ENCODE data around the gene MAL.

The MAL gene

GRCh38 chr2:95024960-95025405 lies 525 bp upstream of the MAL start:
- peak overlapping the region; percentile 31 for H3K4me3 ChIP-seq (ENCODE audit: extremely low read depth, insufficient read depth, low read length, poor library complexity, severe bottlenecking)
- no peak overlapping the region for H3K27ac ChIP-seq (ENCODE audit: low read depth, low read length, severe bottlenecking)
- H3K4me1 ChIP-seq (ENCODE audit: control insufficient read depth, insufficient read depth, low read length, poor library complexity, severe bottlenecking): peaks cover 10% of the 10 kb centered on the region
- H3K9me3 ChIP-seq (ENCODE audit: control insufficient read depth, low read length): no peaks in the 10 kb centered on the region
- WGBS, 2 experiments (ENCODE audit: insufficient coverage in 2 of 2): 3 to 6% methylated on average over 20 to 28 of the region's 30 CpGs
- no peaks in the 10 kb centered on the region for H3K36me3 ChIP-seq (ENCODE audit: control insufficient read depth, insufficient read depth, low read length)

GRCh38 chr2:95026471-95027368 lies 1.2 kb downstream of the MAL start:
- Histone ChIP-seq H3K36me3 (ENCODE audit: control insufficient read depth, insufficient read depth, low read length) (no peaks in the 10 kb centered on the region), H3K4me1 (ENCODE audit: control insufficient read depth, insufficient read depth, low read length, poor library complexity, severe bottlenecking) (peaks cover 22% of the 10 kb centered on the region), H3K27ac (ENCODE audit: low read depth, low read length, severe bottlenecking) (no peak overlapping the region), H3K4me3 (ENCODE audit: extremely low read depth, insufficient read depth, low read length, poor library complexity, severe bottlenecking) (no peak overlapping the region), H3K9me3 (ENCODE audit: control insufficient read depth, low read length) (no peaks in the 10 kb centered on the region)
- WGBS, 2 experiments (ENCODE audit: insufficient coverage in 2 of 2): 7% methylated on average over 16 to 27 of the region's 47 CpGs

GRCh38 chr2:95027369-95027720 lies 1.8 kb downstream of the MAL start:
- H3K4me1 ChIP-seq (ENCODE audit: control insufficient read depth, insufficient read depth, low read length, poor library complexity, severe bottlenecking): peaks cover 22% of the 10 kb centered on the region
- H3K36me3 ChIP-seq (ENCODE audit: control insufficient read depth, insufficient read depth, low read length): no peaks in the 10 kb centered on the region
- no peaks in the 10 kb centered on the region for H3K9me3 ChIP-seq (ENCODE audit: control insufficient read depth, low read length)
- H3K27ac ChIP-seq (ENCODE audit: low read depth, low read length, severe bottlenecking): no peak overlapping the region
- no peak overlapping the region for H3K4me3 ChIP-seq (ENCODE audit: extremely low read depth, insufficient read depth, low read length, poor library complexity, severe bottlenecking)
- 0 to 8% methylated on average over 3 to 5 of the region's 9 CpGs for WGBS, 2 experiments (ENCODE audit: insufficient coverage in 2 of 2)

- Histone ChIP-seq H3K4me1 (ENCODE audit: control insufficient read depth, insufficient read depth, low read length, poor library complexity, severe bottlenecking) (peaks cover 22% of the 10 kb centered on the region), H3K27ac (ENCODE audit: low read depth, low read length, severe bottlenecking) (no peak overlapping the region)
- 92 to 100% methylated on average over 3 to 4 of the region's 4 CpGs for WGBS, 2 experiments (ENCODE audit: insufficient coverage in 2 of 2)
Measured at GRCh38 chr2:95029898-95030341, 4.4 kb downstream of the MAL start.

GRCh38 chr2:95030496-95030895 lies 5.0 kb downstream of the MAL start:
- WGBS, 2 experiments (ENCODE audit: insufficient coverage in 2 of 2): 22 to 35% methylated on average over 3 of the region's 5 CpGs
- H3K4me1 ChIP-seq (ENCODE audit: control insufficient read depth, insufficient read depth, low read length, poor library complexity, severe bottlenecking): peaks cover 22% of the 10 kb centered on the region
- H3K27ac ChIP-seq (ENCODE audit: low read depth, low read length, severe bottlenecking): no peak overlapping the region

More at GRCh38 chr2:95029898-95030341, 4.4 kb downstream of the MAL start:
- H3K4me3 ChIP-seq (ENCODE audit: extremely low read depth, insufficient read depth, low read length, poor library complexity, severe bottlenecking): no peak overlapping the region
- no peaks in the 10 kb centered on the region for H3K36me3 ChIP-seq (ENCODE audit: control insufficient read depth, insufficient read depth, low read length)
- no peaks in the 10 kb centered on the region for H3K9me3 ChIP-seq (ENCODE audit: control insufficient read depth, low read length)

DNA sequence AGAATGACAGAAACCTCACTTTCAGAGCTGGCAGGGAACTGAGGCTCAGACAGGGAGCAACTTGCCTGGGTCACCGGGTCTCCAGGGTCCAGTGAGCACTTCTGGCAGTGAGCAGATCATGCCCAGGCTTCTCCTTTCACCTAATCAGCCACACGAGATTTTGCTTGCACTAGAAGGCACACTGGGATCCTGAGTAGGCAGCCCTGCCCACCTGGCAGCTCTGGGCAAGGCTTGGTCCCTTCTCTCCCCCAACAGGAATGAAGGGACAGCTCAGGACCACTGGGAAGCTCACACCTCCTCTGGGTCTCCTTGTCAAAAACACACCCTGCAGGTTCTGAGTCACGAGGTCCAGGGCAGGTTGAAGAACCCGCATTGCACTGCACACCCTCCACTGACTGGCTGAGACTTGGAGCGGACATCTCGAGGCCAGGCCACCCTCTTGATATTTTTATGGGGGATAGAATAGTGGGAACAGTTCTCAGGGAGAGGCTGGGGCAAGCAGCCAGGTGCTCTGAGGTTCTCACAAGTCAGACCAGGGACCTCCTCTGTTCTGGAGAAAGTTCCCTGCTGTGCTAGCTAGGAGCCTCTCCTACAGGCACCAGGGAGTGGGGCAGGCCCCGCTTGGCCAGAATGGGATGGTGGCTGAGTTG lies 5.7 kb downstream of the MAL start:
- Histone ChIP-seq H3K4me3 (ENCODE audit: extremely low read depth, insufficient read depth, low read length, poor library complexity, severe bottlenecking) (no peak overlapping the region), H3K4me1 (ENCODE audit: control insufficient read depth, insufficient read depth, low read length, poor library complexity, severe bottlenecking) (peaks cover 22% of the 10 kb centered on the region), H3K9me3 (ENCODE audit: control insufficient read depth, low read length) (no peaks in the 10 kb centered on the region), H3K27ac (ENCODE audit: low read depth, low read length, severe bottlenecking) (no peak overlapping the region), H3K36me3 (ENCODE audit: control insufficient read depth, insufficient read depth, low read length) (no peaks in the 10 kb centered on the region)
- 79 to 85% methylated on average over 4 to 6 of the region's 7 CpGs for WGBS, 2 experiments (ENCODE audit: insufficient coverage in 2 of 2)

More at GRCh38 chr2:95030496-95030895, 5.0 kb downstream of the MAL start:
- no peak overlapping the region for H3K4me3 ChIP-seq (ENCODE audit: extremely low read depth, insufficient read depth, low read length, poor library complexity, severe bottlenecking)
- H3K9me3 ChIP-seq (ENCODE audit: control insufficient read depth, low read length): no peaks in the 10 kb centered on the region
- no peaks in the 10 kb centered on the region for H3K36me3 ChIP-seq (ENCODE audit: control insufficient read depth, insufficient read depth, low read length)

DNA sequence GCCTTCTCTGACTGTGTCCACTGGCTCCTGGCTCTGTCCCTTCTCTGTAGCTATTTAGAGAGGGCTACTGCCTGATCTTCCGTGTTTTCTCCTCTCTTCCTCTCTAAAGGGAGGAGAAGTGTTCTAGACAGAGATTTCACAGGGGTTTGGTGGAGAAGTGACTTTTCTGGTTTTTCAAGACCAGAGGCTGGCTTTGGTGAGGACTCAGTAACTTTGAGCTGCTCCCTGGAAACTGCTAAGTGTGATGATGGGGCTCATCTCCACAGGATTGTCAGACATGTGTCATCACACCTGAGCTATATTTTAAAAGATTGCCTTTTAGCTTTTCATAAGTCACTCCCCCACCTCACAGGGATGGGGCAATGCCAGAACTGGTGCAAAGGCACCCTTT lies 6.2 kb downstream of the MAL start:
- Histone ChIP-seq H3K4me1 (ENCODE audit: control insufficient read depth, insufficient read depth, low read length, poor library complexity, severe bottlenecking) (peaks cover 20% of the 10 kb centered on the region), H3K27ac (ENCODE audit: low read depth, low read length, severe bottlenecking) (no peak overlapping the region), H3K4me3 (ENCODE audit: extremely low read depth, insufficient read depth, low read length, poor library complexity, severe bottlenecking) (no peak overlapping the region), H3K9me3 (ENCODE audit: control insufficient read depth, low read length) (no peaks in the 10 kb centered on the region), H3K36me3 (ENCODE audit: control insufficient read depth, insufficient read depth, low read length) (no peaks in the 10 kb centered on the region)
- 80% methylated on average over 1 of the region's 1 CpG; no CpG with 5 or more reads in 1 of the 2 experiments for WGBS, 2 experiments (ENCODE audit: insufficient coverage in 2 of 2)

GRCh38 chr2:95032341-95032740 lies 6.8 kb downstream of the MAL start:
- 82 to 86% methylated on average over 2 to 3 of the region's 3 CpGs for whole genome bisulfite sequencing, 2 experiments (ENCODE audit: insufficient coverage in 2 of 2)
- no peaks in the 10 kb centered on the region for H3K9me3 ChIP-seq (ENCODE audit: control insufficient read depth, low read length)
- H3K27ac ChIP-seq (ENCODE audit: low read depth, low read length, severe bottlenecking): no peak overlapping the region
- H3K4me3 ChIP-seq (ENCODE audit: extremely low read depth, insufficient read depth, low read length, poor library complexity, severe bottlenecking): no peak overlapping the region
- H3K4me1 ChIP-seq (ENCODE audit: control insufficient read depth, insufficient read depth, low read length, poor library complexity, severe bottlenecking): peaks cover 14% of the 10 kb centered on the region
- H3K36me3 ChIP-seq (ENCODE audit: control insufficient read depth, insufficient read depth, low read length): no peaks in the 10 kb centered on the region

DNA sequence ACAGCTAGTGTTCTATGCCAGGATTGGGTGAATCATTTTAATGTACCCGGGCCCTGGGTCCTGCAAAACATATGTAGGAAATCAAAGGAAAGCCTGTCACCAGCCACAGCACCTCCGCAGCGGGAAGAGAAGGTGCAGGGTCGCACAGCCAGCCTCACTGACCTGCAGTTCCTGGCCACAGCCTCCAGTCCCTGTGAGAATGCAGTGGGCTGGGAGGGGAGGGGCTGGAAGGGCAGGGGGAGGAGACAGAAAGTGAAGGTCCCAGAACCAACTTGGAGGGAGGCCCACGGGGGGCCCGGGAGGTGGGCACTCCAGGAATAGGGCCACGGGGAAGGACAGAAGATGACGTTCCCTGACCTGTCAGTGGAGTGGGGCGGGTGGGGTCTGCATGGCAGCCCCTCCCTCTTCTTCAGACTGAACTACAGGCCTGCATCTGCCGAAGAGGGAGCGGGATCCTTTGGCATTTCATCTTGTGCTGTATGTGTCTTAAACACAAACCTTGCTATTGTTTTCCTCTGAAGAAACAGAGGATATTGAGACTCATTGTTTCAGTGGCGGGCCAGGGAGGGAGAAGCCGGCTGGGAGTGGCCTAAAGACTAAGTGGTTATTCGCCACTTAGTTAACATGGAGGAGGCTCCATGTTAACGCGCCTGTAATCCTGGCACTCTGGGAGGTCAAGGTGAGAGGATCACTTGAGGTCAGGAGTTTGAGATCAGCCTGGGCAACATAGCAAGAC lies 7.5 kb downstream of the MAL start:
- Histone ChIP-seq H3K4me3 (ENCODE audit: extremely low read depth, insufficient read depth, low read length, poor library complexity, severe bottlenecking) (no peak overlapping the region), H3K36me3 (ENCODE audit: control insufficient read depth, insufficient read depth, low read length) (no peaks in the 10 kb centered on the region), H3K27ac (ENCODE audit: low read depth, low read length, severe bottlenecking) (no peak overlapping the region), H3K4me1 (ENCODE audit: control insufficient read depth, insufficient read depth, low read length, poor library complexity, severe bottlenecking) (peaks cover 14% of the 10 kb centered on the region), H3K9me3 (ENCODE audit: control insufficient read depth, low read length) (no peaks in the 10 kb centered on the region)
- 68 to 74% methylated on average over 8 to 11 of the region's 16 CpGs for WGBS, 2 experiments (ENCODE audit: insufficient coverage in 2 of 2)

- H3K4me1 ChIP-seq (ENCODE audit: control insufficient read depth, insufficient read depth, low read length, poor library complexity, severe bottlenecking): peaks cover 14% of the 10 kb centered on the region
- 92 to 97% methylated on average over 3 to 4 of the region's 4 CpGs for WGBS, 2 experiments (ENCODE audit: insufficient coverage in 2 of 2)
- H3K27ac ChIP-seq (ENCODE audit: low read depth, low read length, severe bottlenecking): no peak overlapping the region
Measured at GRCh38 chr2:95034221-95034620, 8.7 kb downstream of the MAL start.

More at GRCh38 chr2:95034221-95034620, 8.7 kb downstream of the MAL start:
- no peaks in the 10 kb centered on the region for H3K36me3 ChIP-seq (ENCODE audit: control insufficient read depth, insufficient read depth, low read length)
- H3K4me3 ChIP-seq (ENCODE audit: extremely low read depth, insufficient read depth, low read length, poor library complexity, severe bottlenecking): no peak overlapping the region
- no peaks in the 10 kb centered on the region for H3K9me3 ChIP-seq (ENCODE audit: control insufficient read depth, low read length)

Measured in mesodermal cell (in vitro differentiated cells).